Parietal lobe (tissue), 2 donors: ENCODE measurements around the gene ELANE. TPM values are rescaled to one million over a fixed set of nuclear protein-coding genes. Genes with fewer than 3 reads are reported as not detected.

Experiments
- small RNA-seq: library from RNA; depleted of rRNA; stranded (forward); fragments of <200 nt; gene quantifications from one replicate; pipeline ENCODE3, GENCODE V24; 2014; ENCODE audit warnings: low replicate concordance
- total RNA-seq: library from RNA; depleted of rRNA; stranded (reverse); fragments of >200 nt; gene quantifications from one replicate; pipeline ENCODE4 v1.2.3, GENCODE V29; 2014

ELANE gene
- not detected for total RNA-seq

GRCh38 chr19:852136-853013 is at the start of gene ELANE:
TSS of gene ELANE (plus strand) at chr19:852303. CDS start at chr19:852329, 26 bp downstream.

GRCh38 chr19:821825-822503 is 30.1 kb upstream of the ELANE start, which contains the start of gene PLPPR3:
TSS of gene PLPPR3 (minus strand) at chr19:821955. CDS start at chr19:821559, 396 bp downstream.

GRCh38 chr19:827710-828321 is 24.3 kb upstream of the ELANE start, which contains the start of gene AZU1:
TSS of gene AZU1 (plus strand) at chr19:827837. CDS start at chr19:827847, 10 bp downstream.

GRCh38 chr19:840519-841206 is 11.4 kb upstream of the ELANE start, which contains the start of gene PRTN3:
TSS of gene PRTN3 (plus strand) at chr19:840999. CDS start at chr19:841009, 10 bp downstream.

DNA sequence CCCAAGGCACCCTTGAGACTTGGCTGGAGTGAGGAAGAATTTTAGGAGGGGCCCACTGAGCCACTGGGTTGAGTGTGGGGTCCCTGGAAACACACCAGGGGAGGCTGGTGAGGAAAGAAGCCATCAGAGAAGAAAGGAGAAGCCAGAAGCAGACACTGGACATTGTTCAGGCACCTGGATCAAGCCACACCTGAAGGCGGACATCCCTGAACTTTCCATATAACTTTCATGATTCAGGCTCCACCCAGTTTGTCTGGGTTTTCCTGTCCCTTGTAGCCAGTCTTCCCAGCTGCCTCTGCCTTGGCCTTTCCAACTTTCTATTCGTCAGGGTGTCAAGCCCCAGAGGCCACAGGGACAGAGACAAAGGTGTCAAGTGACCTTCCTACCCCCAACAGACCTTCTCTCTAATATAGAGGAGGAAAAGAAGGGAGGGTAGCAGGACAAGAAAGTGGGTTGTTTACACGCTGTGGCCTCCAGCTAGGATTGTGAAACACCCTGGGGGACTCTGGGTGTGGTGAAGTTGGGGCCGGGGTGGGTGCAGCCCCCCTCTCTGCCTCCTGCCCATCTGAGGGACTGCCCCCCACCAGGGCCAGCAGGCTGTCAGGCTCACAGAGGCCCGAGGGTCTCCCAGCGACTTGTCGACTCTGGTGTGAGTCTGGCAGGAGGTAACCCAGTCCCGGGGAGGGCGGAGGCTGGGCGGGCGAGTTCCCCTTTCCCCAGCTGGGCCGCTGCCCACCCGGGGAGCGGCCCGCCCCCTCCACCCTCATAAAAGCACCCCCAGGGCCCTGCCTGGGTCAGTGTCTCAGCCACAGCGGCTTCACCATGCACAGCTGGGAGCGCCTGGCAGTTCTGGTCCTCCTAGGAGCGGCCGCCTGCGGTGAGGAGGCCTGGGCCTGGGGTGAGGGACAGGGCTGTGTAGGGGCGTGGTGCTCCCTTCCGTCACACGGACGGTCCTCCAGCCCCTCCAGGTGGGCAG is 7.1 kb downstream of the ELANE start, which contains the start of gene CFD:
CFD (plus strand) TSS at position 797 of the 976 bp plus-strand sequence; CDS start at position 823, 26 bp downstream.

GRCh38 chr19:892894-893689 is 41.0 kb downstream of the ELANE start, which contains the start of the genes MED16 and RNU6-9:
TSS of gene MED16 (minus strand) at chr19:893187. CDS start at chr19:891131, 2,056 bp downstream.
TSS of gene RNU6-9 (plus strand) at chr19:893484.

Small RNA genes within 50 kb of the gene (small RNA-seq; reads per million reads assigned to genes)
- not detected for gene MIR3187
- not detected for gene RNU6-9

Other genes starting within 250 kb of the ELANE start
- gene POLRMT, start 218.8 kb upstream of the ELANE start, total RNA-seq: 21.6 TPM
- 0.63 TPM for gene FGF22, start 212.4 kb upstream of the ELANE start, total RNA-seq
- gene RNF126, start 189.1 kb upstream of the ELANE start, total RNA-seq: 20.0 TPM
- gene FSTL3, start 175.9 kb upstream of the ELANE start, total RNA-seq: 2.8 TPM
- gene PRSS57, start 156.9 kb upstream of the ELANE start, total RNA-seq: not detected
- gene PALM, start 143.4 kb upstream of the ELANE start, total RNA-seq: 123 TPM
- gene MISP, start 101.2 kb upstream of the ELANE start, total RNA-seq: not detected
- 60.7 TPM for gene PTBP1, start 54.9 kb upstream of the ELANE start, total RNA-seq
- 98.3 TPM for gene PLPPR3, start 30.3 kb upstream of the ELANE start, total RNA-seq
- 0.94 TPM for gene AZU1, start 24.5 kb upstream of the ELANE start, total RNA-seq
- 0.94 TPM for gene PRTN3, start 11.3 kb upstream of the ELANE start, total RNA-seq
- 0.31 TPM for gene CFD, start 7.4 kb downstream of the ELANE start, total RNA-seq
- 35.4 TPM for gene MED16, start 40.9 kb downstream of the ELANE start, total RNA-seq
- gene RNU6-9, start 41.2 kb downstream of the ELANE start, total RNA-seq: not detected
- 29.1 TPM for gene R3HDM4, start 60.9 kb downstream of the ELANE start, total RNA-seq
- gene KISS1R, start 65.0 kb downstream of the ELANE start, total RNA-seq: not detected
- gene ARID3A, start 73.7 kb downstream of the ELANE start, total RNA-seq: 11.3 TPM
- 36.0 TPM for gene WDR18, start 132.0 kb downstream of the ELANE start, total RNA-seq
- not detected for gene GRIN3B, start 148.1 kb downstream of the ELANE start, total RNA-seq
- gene TMEM259, start 168.8 kb downstream of the ELANE start, total RNA-seq: 59.8 TPM
- not detected for gene RNU6-2, start 169.2 kb downstream of the ELANE start, total RNA-seq
- 6.3 TPM for gene CNN2, start 174.3 kb downstream of the ELANE start, total RNA-seq
- 4.4 TPM for gene ABCA7, start 187.8 kb downstream of the ELANE start, total RNA-seq
- 2.8 TPM for gene ARHGAP45, start 214.9 kb downstream of the ELANE start, total RNA-seq
- gene POLR2E, start 243.1 kb downstream of the ELANE start, total RNA-seq: 37.6 TPM